K562 (cell line): ENCODE results near the gene IRF9. TPM values are rescaled to one million over a fixed set of nuclear protein-coding genes. Genes with fewer than 3 reads are reported as not detected.

Experiments
- ASH1L ChIP-seq: fragments of 450-650 bp; IDR thresholded peaks from 2 replicates; pipeline ENCODE4 v1.6.1; 2018; ENCODE audit warnings: borderline replicate concordance, mild to moderate bottlenecking, low read depth; ENCODE audit not compliant: partially characterized antibody
- CC2D1A ChIP-seq: fragments of 450-650 bp; IDR thresholded peaks from 2 replicates; pipeline ENCODE4 v1.6.1; 2017; ENCODE audit warnings: mild to moderate bottlenecking
- CXXC5 ChIP-seq: fragments of 250-450 bp; sonication (Bioruptor Pico); IDR thresholded peaks from 2 replicates; pipeline ENCODE4 v1.8.0; 2022; ENCODE audit warnings: inconsistent platforms, mild to moderate bottlenecking, moderate library complexity
- FOXP4 ChIP-seq: sonication (generic); formaldehyde crosslinking; IDR thresholded peaks from 2 replicates; pipeline ENCODE4 v1.8.0; 2022; ENCODE audit warnings: mild to moderate bottlenecking, missing genetic modification reagents, borderline replicate concordance
- HCFC1 ChIP-seq: IDR thresholded peaks from 2 replicates; pipeline ENCODE4 v1.6.1; 2012; ENCODE audit warnings: low read depth, low read length, improper control_type of control experiment
- MBD1 ChIP-seq: fragments of 250-450 bp; sonication (Bioruptor Pico); IDR thresholded peaks from 2 replicates; pipeline ENCODE4 v1.8.0; 2022; ENCODE audit warnings: inconsistent platforms
- MCM3 ChIP-seq: fragments of 450-650 bp; IDR thresholded peaks from 2 replicates; pipeline ENCODE4 v1.6.1; 2016
- MTA2 ChIP-seq: fragments of 450-650 bp; IDR thresholded peaks from 2 replicates; pipeline ENCODE4 v1.6.1; 2016; ENCODE audit warnings: low read depth
- MYBL2 ChIP-seq, 2 experiments: fragments of 450-650 bp in 1 of 2; sonication (generic) in 1 of 2; formaldehyde crosslinking in 1 of 2; IDR thresholded peaks; 2 replicates each; pipeline versions ENCODE4 v1.6.1 to v1.8.1; 2017 to 2022; ENCODE audit warnings: borderline replicate concordance in 1 of 2, inconsistent platforms in 1 of 2, low read depth in 1 of 2, mild to moderate bottlenecking in 1 of 2, missing genetic modification reagents in 1 of 2, moderate library complexity in 1 of 2
- MYNN ChIP-seq, 2 experiments: sonication (generic); formaldehyde crosslinking in 1 of 2; IDR thresholded peaks; 2 replicates each; pipeline versions ENCODE4 v1.5.0 to v1.6.1; 2016 to 2020; ENCODE audit warnings: antibody characterized with exemption in 1 of 2, missing genetic modification reagents in 1 of 2
- NONO ChIP-seq, 2 experiments: fragments of 200-400 bp in 1 of 2; fragments of 450-650 bp in 1 of 2; formaldehyde crosslinking in 1 of 2; IDR thresholded peaks; 2 replicates each; pipeline ENCODE4 v1.6.1; 2017; ENCODE audit warnings: low read depth in 2 of 2, mild to moderate bottlenecking in 2 of 2, moderate library complexity in 2 of 2, low read length in 1 of 2
- POLR2A ChIP-seq: fragments of 450-650 bp; conservative IDR thresholded peaks from 2 replicates; pipeline ENCODE4 v1.6.1; 2016
- POLR2B ChIP-seq: fragments of 450-650 bp; IDR thresholded peaks from 2 replicates; pipeline ENCODE4 v1.6.1; 2018; ENCODE audit warnings: low read depth; ENCODE audit not compliant: partially characterized antibody
- STAT6 ChIP-seq: sonication (generic); formaldehyde crosslinking; IDR thresholded peaks from 2 replicates; pipeline ENCODE4 v1.8.1; 2023; ENCODE audit warnings: mild to moderate bottlenecking, missing genetic modification reagents
- TARDBP ChIP-seq: fragments of 450-650 bp; IDR thresholded peaks from 2 replicates; pipeline ENCODE4 v1.6.1; 2016
- ZNF174 ChIP-seq: fragments of 250-450 bp; sonication (Bioruptor Pico); IDR thresholded peaks from 2 replicates; pipeline ENCODE4 v1.4.0; 2020; ENCODE audit warnings: mild to moderate bottlenecking
- ZNF239 ChIP-seq: fragments of 250-450 bp; sonication (Bioruptor Pico); IDR thresholded peaks from 2 replicates; pipeline ENCODE4 v1.4.0; 2020; ENCODE audit warnings: mild to moderate bottlenecking
- ZNF277 ChIP-seq: fragments of 250-450 bp; sonication (Bioruptor Pico); IDR thresholded peaks from 2 replicates; pipeline ENCODE4 v1.8.0; 2022; ENCODE audit warnings: inconsistent platforms, mild to moderate bottlenecking, moderate library complexity, borderline replicate concordance
- ZNF282 ChIP-seq: sonication (generic); formaldehyde crosslinking; IDR thresholded peaks from 2 replicates; pipeline ENCODE4 v1.8.1; 2023; ENCODE audit warnings: missing genetic modification reagents
- ZNF699 ChIP-seq: fragments of 250-450 bp; sonication (Bioruptor Pico); IDR thresholded peaks from 2 replicates; pipeline ENCODE4 v1.8.0; 2021; ENCODE audit warnings: mild to moderate bottlenecking, moderate library complexity; ENCODE audit not compliant: insufficient replicate concordance
- polyA plus RNA-seq, 8 experiments: library from polyadenylated mRNA; depleted of rRNA in 4 of 8; stranded (reverse) in 5 of 8; unstranded in 3 of 8; fragments of >200 nt; fragmentation: Nextera tagmentation in 2 of 8; fragmentation: Illumina TruSeq in 1 of 8; extraction: Ambion mirVana in 2 of 8; extraction: Trizol in 1 of 8; gene quantifications; 2 replicates each; pipeline versions ENCODE4 v1.2.1 to v1.2.3, GENCODE V29; 2011 to 2014; ENCODE audit warnings: inconsistent platforms in 1 of 8, missing spikeins in 1 of 8
- total RNA-seq, 7 experiments: library from RNA; depleted of rRNA in 6 of 7; stranded (reverse); fragments of >200 nt in 6 of 7; fragmentation: Illumina TruSeq in 2 of 7; extraction: Trizol in 2 of 7; gene quantifications; 2 replicates each; pipeline versions ENCODE4 v1.2.1 to v1.2.3, GENCODE V29; 2011 to 2021; ENCODE audit warnings: low replicate concordance in 1 of 7

IRF9 gene
- total and polyA plus RNA-seq, 9 of the 15 experiments (the other 6 are each of a cell fraction or from before 2014, with no cell fraction given), result 0.79 to 14.8 (median 6.1) TPM

- TF ChIP-seq MBD1 (CRISPR knock-in tag), result no peak
- TF ChIP-seq MYBL2 (IDR thresholded peaks at IDR 0.05; ENCODE audit: low read depth), result no peak
- no peak for TF ChIP-seq MYBL2 (CRISPR knock-in tag; IDR thresholded peaks at IDR 0.05; ENCODE audit: borderline replicate concordance)
- TF ChIP-seq NONO (IDR thresholded peaks at IDR 0.05; ENCODE audit: low read depth in 2 of 2, low read length in 1 of 2), result no peak
- no peak for TF ChIP-seq ASH1L
- TF ChIP-seq POLR2B, result no peak
- TF ChIP-seq MTA2, result no peak
- no peak for TF ChIP-seq FOXP4 (CRISPR knock-in tag)
- no peak for TF ChIP-seq ZNF282 (CRISPR knock-in tag)
- no peak for TF ChIP-seq ZNF277 (CRISPR knock-in tag)
- no peak for TF ChIP-seq TARDBP
- TF ChIP-seq MCM3, result no peak
- TF ChIP-seq STAT6 (CRISPR knock-in tag), result no peak
- TF ChIP-seq ZNF174 (CRISPR knock-in tag), result no peak
- TF ChIP-seq CC2D1A, result no peak
- TF ChIP-seq HCFC1, result no peak
- peak; percentile 55; the same call in 1 of the 2 replicates for TF ChIP-seq POLR2A
- TF ChIP-seq MYNN (IDR thresholded peaks at IDR 0.05), result no peak
- TF ChIP-seq MYNN (CRISPR knock-in tag; IDR thresholded peaks at IDR 0.05), result no peak
- TF ChIP-seq ZNF239 (CRISPR knock-in tag), result no peak
- TF ChIP-seq CXXC5 (CRISPR knock-in tag), result 0 out of 2 replicates have a peak, but pooled peaks have one; percentile 4
- no peak for TF ChIP-seq ZNF699 (CRISPR knock-in tag)
These were observed 13.9 kb upstream of the IRF9 start, which contains the start of gene RNF31 (continued) for GRCh38 chr14:24146978-24147760.
